Measurements from ENCODE around the gene KANSL1. TPM values are rescaled to one million over a fixed set of nuclear protein-coding genes. Genes with fewer than 3 reads are reported as not detected.

KANSL1 gene
- total RNA-seq, 2 donors from 2014 or later, result 137 to 144 TPM

DNA sequence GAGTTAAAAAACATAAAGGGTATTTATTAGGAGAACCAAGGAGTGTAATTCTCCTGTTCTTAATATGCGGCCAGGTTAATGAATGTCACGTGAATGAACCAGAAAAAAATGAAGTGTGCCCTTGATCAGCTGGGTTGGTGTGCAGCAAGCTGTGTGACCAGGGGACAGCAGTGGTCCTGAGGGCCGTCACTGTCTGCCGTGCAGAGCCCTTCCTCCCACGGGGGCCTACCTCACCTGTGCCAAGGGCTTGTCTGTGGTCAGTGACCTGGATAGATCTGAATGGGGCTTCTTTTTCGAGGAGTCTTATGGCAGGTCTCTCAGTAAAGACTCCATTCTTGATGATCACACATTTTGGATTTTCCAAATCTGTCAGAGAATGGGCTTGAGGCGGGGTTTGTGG lies 211.9 kb downstream of the KANSL1 start:
- Mint-ChIP-seq H3K36me3 (ENCODE audit: low read depth) (no peaks in the 10 kb centered on the region), H3K4me3 (no peak overlapping the region), H3K27me3 (ENCODE audit: insufficient read depth) (no peaks in the 10 kb centered on the region), H3K4me1 (no peaks in the 10 kb centered on the region), H3K27ac (no peak overlapping the region), H3K9me3 (no peaks in the 10 kb centered on the region)
- Histone ChIP-seq H3K27me3 (ENCODE audit: control insufficient read depth, insufficient read depth, low read length, poor library complexity, severe bottlenecking) (no peaks in the 10 kb centered on the region), H3K27ac (ENCODE audit: low read depth, low read length) (no peak overlapping the region), H3K4me1 (ENCODE audit: control insufficient read depth, insufficient read depth, low read length) (no peaks in the 10 kb centered on the region), H3K36me3 (ENCODE audit: control insufficient read depth, insufficient read depth, low read length) (no peaks in the 10 kb centered on the region), H3K9me3 (ENCODE audit: control insufficient read depth, low read length) (no peaks in the 10 kb centered on the region), H3K9ac (ENCODE audit: extremely low read depth, low read length, poor library complexity, severe bottlenecking) (no peak overlapping the region), H3K4me3 (ENCODE audit: low read length) (no peak overlapping the region)
- TF ChIP-seq, protein P1, sequence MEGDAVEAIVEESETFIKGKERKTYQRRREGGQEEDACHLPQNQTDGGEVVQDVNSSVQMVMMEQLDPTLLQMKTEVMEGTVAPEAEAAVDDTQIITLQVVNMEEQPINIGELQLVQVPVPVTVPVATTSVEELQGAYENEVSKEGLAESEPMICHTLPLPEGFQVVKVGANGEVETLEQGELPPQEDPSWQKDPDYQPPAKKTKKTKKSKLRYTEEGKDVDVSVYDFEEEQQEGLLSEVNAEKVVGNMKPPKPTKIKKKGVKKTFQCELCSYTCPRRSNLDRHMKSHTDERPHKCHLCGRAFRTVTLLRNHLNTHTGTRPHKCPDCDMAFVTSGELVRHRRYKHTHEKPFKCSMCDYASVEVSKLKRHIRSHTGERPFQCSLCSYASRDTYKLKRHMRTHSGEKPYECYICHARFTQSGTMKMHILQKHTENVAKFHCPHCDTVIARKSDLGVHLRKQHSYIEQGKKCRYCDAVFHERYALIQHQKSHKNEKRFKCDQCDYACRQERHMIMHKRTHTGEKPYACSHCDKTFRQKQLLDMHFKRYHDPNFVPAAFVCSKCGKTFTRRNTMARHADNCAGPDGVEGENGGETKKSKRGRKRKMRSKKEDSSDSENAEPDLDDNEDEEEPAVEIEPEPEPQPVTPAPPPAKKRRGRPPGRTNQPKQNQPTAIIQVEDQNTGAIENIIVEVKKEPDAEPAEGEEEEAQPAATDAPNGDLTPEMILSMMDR (conservative IDR thresholded peaks at IDR 0.05), result no peak
- WGBS, 2 experiments (ENCODE audit: insufficient coverage in 1 of 2, insufficient read length in 1 of 2), result 89 to 93% methylated on average over 6 to 7 of the region's 7 CpGs
- no peak for DNase-seq

DNA sequence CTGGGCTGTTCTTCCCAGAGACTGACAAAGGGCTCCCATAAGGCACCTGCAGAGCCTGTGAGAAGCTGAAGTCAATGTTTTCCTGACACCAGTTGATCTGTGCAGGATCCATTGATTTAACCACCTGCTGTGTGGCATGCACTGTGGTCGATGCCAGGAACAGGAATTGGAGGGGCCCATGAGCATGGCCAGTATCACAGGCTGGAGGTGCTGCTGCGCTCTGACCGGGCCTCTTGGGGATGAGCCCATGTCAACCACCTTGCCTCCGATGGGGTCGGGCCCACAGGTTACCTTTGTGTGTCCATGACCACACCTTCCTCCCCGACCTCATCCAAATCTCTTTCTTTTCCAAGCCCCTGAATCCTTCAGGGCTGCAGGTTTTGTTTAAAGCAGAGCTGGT lies 212.4 kb downstream of the KANSL1 start:
- Histone ChIP-seq H3K36me3 (ENCODE audit: control insufficient read depth, insufficient read depth, low read length) (no peaks in the 10 kb centered on the region), H3K9ac (ENCODE audit: extremely low read depth, low read length, poor library complexity, severe bottlenecking) (no peak overlapping the region), H3K27ac (ENCODE audit: low read depth, low read length) (no peak overlapping the region), H3K4me1 (ENCODE audit: control insufficient read depth, insufficient read depth, low read length) (no peaks in the 10 kb centered on the region), H3K4me3 (ENCODE audit: low read length) (no peak overlapping the region), H3K9me3 (ENCODE audit: control insufficient read depth, low read length) (no peaks in the 10 kb centered on the region), H3K27me3 (ENCODE audit: control insufficient read depth, insufficient read depth, low read length, poor library complexity, severe bottlenecking) (no peaks in the 10 kb centered on the region)
- H3K27me3 Mint-ChIP-seq (ENCODE audit: insufficient read depth), result no peaks in the 10 kb centered on the region
- H3K4me3 Mint-ChIP-seq, result no peak overlapping the region
- 86 to 88% methylated on average over 5 to 6 of the region's 6 CpGs for WGBS, 2 experiments (ENCODE audit: insufficient coverage in 1 of 2, insufficient read length in 1 of 2)
- no peaks in the 10 kb centered on the region for H3K36me3 Mint-ChIP-seq (ENCODE audit: low read depth)
- no peak for DNase-seq
- H3K9me3 Mint-ChIP-seq, result no peaks in the 10 kb centered on the region
- no peaks in the 10 kb centered on the region for H3K4me1 Mint-ChIP-seq
- TF ChIP-seq, protein P1 (conservative IDR thresholded peaks at IDR 0.05), result no peak
- H3K27ac Mint-ChIP-seq, result no peak overlapping the region

Other genes starting within 250 kb of the KANSL1 start
- not detected for gene STH, start 194.2 kb downstream of the KANSL1 start, total RNA-seq
- gene LRRC37A, start 101.7 kb upstream of the KANSL1 start, total RNA-seq, result 1 to 10 TPM; 4.9 to 5.6 TPM
- 10 to 100 TPM; 12.3 to 13.7 TPM for gene ARL17B, start 168.3 kb upstream of the KANSL1 start, total RNA-seq